A172 (cell line): Measurements from ENCODE around the gene CDH24. TPM values are rescaled to one million over a fixed set of nuclear protein-coding genes. Genes with fewer than 3 reads are reported as not detected.

ENCODE experiments used
- DNase-seq: peaks from one replicate; pipeline ENCODE4 v3.0.0-alpha.2; 2015; ENCODE audit warnings: low spot score
- total RNA-seq: library from RNA; depleted of rRNA; stranded (reverse); fragments of >200 nt; shearing (Covaris generic); gene quantifications from 2 replicates; pipeline ENCODE4 v1.2.3, GENCODE V29; 2014; rRNA removed

The CDH24 gene, protein sequence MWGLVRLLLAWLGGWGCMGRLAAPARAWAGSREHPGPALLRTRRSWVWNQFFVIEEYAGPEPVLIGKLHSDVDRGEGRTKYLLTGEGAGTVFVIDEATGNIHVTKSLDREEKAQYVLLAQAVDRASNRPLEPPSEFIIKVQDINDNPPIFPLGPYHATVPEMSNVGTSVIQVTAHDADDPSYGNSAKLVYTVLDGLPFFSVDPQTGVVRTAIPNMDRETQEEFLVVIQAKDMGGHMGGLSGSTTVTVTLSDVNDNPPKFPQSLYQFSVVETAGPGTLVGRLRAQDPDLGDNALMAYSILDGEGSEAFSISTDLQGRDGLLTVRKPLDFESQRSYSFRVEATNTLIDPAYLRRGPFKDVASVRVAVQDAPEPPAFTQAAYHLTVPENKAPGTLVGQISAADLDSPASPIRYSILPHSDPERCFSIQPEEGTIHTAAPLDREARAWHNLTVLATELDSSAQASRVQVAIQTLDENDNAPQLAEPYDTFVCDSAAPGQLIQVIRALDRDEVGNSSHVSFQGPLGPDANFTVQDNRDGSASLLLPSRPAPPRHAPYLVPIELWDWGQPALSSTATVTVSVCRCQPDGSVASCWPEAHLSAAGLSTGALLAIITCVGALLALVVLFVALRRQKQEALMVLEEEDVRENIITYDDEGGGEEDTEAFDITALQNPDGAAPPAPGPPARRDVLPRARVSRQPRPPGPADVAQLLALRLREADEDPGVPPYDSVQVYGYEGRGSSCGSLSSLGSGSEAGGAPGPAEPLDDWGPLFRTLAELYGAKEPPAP
- 2.8 and 4.0 TPM in 2 replicates for total RNA-seq

DNA sequence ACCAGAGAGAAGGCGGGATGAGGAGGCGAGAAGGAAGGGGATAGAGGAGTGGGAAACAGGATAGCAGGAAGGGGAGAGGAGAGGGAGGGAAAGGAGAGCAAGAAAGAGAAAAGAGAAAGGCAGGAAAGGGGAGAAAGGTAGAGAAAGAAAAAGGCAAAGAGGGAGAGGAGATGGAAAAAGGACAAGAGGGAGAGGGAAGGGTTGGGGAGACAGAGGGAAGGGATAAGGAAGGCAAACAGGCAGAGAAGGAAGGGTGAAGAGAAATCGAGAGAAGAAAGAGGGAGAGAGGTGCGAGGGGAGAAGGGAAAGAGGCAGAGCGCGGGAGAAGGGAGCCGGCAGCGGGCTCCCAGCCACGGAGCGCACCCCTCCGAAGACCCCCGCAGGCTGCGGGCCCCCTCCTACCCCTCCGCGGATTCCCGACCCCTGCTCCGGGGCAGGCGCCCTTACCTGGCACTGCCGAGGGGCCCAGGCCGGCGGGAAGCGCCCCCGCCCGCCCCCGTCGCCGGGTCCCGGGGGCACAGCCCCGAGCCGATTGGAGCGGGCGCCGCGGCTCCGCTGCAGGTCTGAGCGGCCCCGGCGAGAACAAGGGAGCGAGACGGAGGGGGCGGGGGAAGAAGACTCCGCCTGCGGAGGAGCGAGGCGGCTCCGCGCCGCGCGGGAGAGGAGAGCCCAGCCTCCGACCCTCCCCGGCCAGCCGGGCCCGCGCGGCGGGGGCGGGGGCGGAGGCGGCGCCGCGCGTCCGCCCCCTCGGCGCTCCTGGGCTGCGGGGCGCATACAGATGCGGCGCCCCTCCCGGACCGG is at the start of gene CDH24:
CDH24 (minus strand) TSS at position 565 of the 801 bp plus-strand sequence. CDS start 1,787 bp downstream, outside the sequence.
- DNase-seq = no peak

DNA sequence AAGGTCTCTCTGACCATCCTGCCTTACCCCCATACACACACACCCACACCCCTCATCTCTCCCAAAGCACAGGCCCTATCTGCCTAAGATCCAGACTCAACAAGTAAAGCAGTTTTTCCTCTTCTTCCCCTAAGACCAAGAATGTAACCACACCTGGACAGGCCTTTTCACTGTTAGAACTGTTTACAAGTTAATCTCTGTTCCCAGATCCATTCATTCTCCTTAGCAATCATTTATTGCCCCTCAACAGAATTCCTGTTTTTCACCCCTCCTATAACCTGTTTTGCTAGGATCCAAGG is 49.4 kb upstream of the CDH24 start:
- DNase-seq = no peak

DNA sequence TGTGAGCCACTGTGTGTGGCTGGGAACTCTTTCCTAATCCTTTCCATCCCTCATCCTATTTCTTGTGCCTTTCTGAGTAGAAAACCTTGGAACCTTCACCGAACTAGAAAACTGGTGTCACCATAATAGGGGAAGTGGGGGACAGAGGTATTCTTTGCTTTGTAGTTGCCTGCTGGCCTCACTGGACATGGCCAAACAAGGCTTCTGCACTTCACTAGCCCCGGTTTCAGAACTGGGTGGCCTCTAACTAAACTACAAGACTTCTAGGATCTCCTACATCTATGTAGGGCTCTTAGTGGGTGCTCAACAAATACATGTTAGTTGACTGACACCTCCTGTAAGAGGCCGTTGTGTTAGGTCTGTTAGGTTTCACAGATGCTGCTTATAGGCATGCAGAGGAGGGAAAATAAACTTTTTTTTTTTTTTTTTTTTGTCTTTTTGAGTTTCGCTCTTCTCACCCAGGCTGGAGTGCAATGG is 48.1 kb upstream of the CDH24 start:
- no peak for DNase-seq

DNA sequence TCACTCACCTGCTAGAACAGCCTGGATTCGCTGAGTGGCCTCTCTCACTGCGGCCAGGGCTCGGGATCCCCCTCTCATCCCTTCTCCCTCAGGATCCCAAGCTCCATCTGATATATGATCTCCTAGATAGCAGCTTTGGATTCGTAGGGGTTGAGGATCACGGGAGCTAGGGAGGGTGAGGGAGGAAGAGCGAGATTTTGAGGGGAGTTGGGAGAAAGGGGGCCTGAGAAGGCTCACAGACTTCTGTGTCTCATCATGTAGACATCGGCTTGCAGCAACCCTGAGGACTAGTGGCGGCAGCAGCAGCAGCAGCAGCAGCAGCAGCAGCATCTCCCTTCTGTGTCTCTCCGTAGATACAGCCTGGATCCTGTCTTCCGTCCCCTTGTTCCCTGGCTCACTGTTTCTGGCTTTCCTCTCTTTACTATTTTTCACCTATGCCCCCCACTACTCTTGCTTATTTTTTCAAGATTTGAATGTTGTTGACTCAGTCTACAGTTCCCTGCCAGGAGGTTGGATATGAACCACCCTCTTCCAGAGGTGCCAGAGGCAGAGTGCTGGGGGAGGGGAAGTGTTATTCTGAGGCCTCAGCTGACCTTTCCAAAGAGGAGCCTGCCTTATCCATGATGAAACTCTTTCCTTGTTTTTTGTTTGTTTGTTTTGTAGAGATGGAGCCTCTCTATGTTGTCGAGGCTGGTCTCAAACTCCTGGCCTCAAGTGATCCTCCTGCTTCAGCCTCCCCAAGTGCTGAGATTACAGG is 47.4 kb upstream of the CDH24 start, which contains the start of gene CIROP:
CIROP (minus strand) TSS at position 399 of the 757 bp plus-strand sequence; CDS start at position 330, 69 bp downstream.
- DNase-seq = no peak

DNA sequence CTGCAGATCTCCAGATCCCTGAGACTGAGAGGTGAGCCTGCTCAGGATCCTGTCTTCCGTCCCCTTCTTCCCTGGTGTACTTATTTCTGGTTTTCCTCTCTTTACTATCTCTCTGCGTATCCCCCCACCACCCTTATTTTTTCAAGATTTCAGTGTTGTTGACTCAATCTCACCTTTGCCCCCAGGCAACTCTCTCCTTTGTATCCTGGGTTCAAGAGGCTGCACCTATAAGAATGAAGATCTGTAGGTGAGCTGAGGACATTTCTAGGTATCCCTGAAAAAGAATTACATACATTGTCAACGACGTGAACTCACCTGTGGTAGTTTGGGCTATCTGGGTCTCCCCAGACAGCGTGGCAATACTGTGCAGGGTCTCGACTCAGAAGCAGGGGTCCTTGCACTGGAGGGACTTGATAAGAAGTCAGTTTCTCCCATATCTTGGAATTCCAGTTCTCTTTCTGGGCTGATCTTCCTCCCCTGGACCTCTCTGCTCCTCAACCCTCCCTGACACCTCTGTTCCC is 46.8 kb upstream of the CDH24 start:
- DNase-seq = no peak

DNA sequence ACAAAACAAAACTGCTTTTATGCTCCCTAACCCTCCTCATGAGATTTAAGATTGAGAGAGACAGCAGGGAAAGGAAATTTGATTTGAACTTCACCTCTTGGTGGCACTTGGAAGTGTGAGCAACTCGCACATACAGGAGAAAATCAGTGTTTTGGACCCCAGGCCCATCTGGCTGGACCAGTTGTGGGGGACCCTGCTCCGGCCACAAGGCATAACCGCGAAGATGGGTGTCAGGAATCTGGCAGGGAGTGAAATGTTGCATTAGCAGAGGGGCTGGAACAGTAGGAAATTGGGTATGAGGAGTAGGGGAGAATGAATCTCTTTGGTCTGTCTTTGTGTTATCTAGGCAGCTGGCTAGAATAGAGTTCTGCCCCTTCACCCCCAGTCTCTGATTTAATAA is 46.3 kb upstream of the CDH24 start:
- DNase-seq = no peak

DNA sequence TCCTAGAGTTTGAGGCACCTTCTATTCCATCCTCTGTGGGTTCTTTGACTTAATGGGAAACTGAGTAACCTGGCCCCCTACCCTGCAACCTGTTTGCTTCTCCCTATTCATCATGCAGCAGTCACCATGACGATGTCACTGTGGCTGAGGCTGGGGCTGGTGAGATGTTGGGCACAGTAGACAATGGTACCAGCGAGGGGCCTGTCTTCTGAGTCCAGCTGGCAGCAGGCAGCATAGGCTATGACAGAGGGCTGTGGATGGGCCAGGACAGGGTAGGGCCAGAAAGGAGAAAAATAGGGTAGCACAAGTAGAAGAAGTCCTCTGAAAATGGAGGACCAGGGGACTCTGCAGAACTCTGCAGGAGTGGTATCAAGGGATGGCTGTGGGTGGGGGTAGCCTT is 45.5 kb upstream of the CDH24 start:
- DNase-seq = no peak

DNA sequence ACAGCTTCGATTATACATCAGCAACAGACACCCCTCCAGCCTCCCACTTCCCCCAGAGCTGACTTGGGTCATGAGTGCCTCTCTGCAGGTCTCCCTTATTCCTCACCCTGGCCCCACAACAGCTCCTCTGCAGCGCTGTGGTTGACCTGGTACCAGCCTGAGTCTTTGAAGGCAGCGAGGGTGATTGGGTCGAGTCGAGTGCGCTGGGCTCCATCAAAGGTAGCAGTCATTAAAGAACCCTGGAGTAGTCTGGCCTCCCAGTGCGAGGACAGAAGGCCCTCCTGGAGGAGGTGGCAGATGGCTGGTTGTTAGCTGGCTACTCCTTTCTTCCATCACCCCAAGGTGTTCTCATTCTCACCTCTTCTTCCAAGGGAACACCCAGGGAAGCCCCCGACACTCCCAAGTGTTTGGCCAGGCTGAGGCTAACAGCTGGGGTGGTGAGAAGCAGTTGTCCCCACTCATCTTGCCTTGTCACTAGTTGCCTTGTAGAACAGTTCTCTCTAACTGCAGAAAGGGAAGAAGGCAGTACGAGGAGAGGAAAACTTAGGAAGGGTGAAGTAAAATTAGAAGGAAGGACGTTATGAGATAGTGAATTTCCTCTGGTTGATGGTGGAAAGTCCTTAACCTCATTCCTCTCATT is 44.8 kb upstream of the CDH24 start:
- DNase-seq = no peak

DNA sequence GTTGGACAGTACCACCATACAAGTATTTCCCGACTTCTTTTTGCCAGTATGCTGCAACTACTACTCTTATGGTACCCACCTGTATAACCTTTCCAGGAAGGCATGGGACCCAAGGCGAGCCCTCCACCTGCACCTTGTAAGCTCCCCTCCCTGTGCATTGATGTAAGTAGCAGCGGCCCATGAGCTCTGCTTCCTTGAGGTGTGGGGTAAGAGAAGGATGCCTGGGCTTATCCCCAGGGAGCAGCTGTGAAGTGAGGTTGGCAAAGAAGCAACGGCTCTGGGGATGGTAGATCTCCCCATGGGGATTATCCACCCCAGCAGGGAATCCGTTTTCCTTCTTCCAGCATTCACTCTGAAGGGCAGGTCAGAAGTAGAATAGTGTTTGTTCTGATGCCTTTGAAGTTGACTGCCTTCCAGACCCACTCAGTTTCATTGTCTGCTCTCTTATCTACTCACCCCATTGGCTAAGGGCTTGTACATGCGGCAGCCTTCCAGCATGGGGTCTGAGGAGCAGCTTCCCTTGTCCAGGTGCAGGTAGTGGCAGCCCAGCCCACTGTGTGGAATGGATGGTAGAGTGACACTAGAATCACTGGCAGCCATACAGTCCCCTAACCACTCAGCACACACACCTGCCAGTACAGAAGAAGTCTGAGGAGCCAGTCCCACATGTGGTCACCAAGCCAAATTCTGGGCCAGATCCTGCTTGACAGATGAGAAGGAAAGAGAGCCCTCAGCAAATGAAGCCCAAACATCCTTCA is 44.1 kb upstream of the CDH24 start:
- DNase-seq = no peak

DNA sequence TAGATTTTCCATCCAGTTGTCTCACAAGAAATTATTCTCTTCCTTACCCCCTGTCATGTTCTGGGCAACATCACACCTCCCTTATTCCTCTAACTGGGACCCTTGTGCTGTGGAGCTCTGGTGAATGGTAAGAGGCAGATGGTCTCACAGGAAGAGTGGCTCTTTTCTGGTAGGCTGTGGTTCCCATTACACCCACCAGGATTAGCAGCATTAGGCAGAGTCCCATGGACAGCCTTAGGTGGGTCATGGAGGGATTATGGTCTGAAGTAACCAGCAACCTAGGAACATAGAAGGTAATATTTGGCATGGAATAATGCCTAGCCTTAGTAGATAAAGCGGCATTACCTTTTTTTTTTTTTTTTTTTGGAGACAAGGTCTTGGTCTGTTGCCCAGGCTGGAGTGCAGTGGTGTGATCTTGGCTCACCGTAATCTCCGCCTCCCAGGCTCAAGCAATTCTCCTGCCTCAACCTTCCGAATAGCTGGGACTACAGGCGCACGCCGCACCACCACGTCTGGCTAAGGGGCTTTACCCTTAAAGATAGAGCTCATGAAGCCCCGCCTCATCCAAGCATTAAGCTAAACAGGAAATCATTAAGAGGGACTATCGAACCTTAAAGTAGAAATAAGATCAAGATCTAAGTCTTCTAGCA is 42.0 kb upstream of the CDH24 start:
- no peak for DNase-seq

DNA sequence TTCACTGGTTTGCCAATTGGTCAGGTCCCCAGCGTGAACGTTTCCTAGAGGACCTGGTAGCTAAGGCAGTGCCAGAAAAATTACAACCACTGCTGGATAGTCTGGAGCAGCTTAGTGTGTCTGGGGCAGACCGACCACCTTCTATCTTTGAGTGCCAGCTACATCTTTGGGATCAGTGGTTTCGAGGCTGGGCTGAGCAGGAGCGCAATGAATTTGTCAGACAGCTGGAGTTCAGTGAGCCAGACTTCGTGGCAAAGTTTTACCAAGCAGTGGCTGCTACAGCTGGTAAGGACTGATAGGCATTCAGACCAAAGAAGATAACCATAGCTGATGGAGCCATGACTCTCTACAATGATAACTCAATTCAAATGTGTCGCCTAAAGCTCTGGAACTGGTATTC is 40.5 kb upstream of the CDH24 start:
- no peak for DNase-seq

DNA sequence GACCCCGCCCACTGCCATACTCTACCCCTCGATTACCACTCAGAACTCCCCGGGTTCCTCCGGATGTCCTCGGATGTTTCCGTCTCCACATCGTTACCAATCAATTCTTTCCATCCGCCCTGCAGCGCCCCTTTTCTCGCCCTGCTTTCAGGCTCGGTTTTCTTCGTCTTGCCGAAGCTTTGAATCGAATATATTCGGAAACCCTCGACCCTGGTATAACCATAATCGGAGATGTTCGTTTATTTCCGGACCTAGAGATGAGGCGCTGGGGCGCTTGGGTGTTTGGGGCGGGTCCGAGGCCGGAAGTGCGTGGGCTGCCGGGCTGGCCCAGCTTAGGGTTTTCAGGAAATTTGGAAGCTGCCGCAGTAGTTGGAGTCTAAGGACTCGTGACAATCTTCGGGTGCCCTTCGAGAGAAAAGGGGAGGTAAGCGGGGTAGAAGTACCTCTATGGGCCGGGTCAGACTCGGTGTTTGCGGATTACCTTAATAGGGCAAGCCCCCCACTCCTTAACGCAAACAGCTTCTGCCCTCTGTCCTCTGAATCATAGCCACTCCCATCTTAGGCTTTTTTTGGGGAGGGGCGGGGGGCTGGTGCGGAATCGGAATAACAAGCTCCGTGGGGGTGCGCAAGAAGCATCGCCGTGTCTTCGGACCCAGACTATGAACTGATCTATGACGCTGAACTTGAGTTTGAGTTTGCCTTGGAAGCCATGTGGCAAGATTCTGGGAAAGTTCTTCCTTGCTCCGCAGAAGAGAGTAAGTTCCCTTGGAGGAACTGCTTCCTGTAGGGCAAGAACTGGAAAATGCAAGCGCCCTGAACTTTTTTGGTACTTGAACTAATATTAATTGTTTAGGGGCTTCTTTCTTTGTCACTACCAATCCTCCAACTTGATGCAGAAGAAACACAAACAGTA is 38.1 kb upstream of the CDH24 start, which contains the start of gene C14orf119:
C14orf119 (plus strand) TSS at position 310 of the 913 bp plus-strand sequence. CDS start 2,154 bp downstream, outside the sequence.
- DNase-seq = peak; percentile 96

DNA sequence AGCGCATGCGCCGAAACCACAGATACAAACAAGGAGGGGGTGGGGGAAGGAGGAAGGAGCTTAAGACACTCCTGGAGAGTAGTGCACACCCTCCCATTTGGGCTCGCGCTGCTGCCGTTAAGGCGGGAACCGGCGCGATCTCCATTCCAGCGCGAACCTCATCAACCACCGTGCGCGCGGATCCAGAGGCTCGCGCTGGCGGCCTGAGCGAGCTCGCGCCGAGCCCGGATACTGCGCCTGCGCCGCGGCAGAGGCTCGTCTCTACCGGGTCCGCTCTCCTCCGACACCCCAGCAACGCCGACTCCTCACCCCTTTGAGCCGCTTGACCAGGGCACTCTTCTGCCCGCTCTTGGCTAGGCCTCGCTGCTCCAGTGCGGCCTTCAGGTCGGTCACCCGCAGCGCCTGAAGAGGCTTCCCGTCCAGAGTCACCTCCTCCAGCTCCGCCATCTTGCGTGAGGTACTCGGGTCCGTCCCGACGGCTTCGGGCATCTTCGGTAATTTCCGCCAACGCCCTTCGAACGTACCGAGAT is 37.4 kb upstream of the CDH24 start, which contains the start of gene ACIN1:
ACIN1 (minus strand) TSS at position 471 of the 530 bp plus-strand sequence; CDS start at position 447, 24 bp downstream.
- DNase-seq = peak; percentile 56

DNA sequence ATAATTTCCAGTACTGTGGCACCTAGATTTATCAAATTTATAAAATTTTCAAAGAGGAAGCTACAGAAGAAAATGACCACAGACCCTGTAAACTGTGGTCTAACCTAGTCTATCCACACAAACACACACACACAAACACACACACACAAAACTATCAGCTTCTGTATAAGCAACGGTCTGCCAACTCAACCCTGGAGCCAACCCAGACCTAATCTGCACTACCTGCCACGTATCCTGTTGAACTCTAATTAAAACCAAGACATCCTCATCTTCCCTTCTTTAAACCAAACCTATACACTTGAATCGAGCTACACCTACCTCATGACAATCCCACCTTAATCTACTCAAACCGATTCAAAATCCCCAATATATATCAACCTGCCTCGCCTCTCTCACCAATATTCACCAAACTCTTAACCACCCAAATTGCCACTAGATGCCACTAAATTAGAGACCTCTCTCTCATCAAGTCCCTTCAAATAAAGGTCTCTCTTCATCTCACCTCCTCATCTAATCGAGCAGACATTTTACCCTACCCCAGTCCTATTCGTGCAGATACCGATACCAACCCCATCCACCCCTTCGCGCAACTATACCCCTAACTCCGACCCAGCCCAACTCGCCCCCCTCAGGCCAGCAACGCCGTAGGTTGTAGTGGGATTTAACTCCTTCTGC is 36.8 kb upstream of the CDH24 start:
- DNase-seq = no peak

DNA sequence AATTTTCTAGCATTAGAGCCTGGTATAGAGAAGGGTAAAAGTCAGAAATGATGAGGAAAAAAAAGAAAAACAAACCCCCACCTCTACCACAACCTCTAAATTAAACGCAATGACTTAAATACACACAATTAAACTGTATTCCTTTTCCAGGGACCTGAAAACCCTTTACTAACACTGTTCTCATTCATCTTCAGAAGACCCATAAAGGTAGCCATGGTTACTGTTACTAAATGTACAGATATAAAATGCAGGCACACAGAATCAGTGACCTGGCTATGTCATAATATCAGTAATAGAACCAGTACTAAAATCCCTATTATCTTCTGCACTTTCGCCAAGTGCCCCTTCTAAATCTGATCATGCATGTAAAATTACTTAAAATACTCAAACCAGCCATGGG is 36.2 kb upstream of the CDH24 start:
- DNase-seq = no peak

DNA sequence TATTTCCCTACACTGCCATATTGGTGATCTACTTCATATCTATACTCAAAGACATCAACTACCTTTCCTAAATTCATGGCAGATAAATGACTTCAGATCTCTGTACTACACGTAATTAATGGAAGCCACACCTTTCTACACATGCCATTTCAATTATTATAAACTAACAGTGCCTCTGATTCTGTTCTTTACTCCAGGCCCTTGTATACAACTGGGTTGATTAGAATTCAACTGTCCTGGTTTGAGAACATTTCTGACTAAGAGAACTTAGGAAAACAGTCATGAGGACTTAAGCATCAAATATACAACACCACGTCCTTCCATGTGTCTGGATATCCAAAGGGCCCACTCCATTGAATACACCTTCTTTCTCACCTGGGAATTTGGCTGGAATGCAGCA is 35.8 kb upstream of the CDH24 start:
- DNase-seq = no peak
